Measurements from ENCODE around the gene CKM. TPM values are rescaled to one million over a fixed set of nuclear protein-coding genes. Genes with fewer than 3 reads are reported as not detected.
A peak's percentile ranks its signal among the peaks of the same experiment; 100 is the strongest.

Gene CKM
- total and polyA plus RNA-seq, 4 donors = 0.76 to 3.4 (median 0.96) TPM

DNA sequence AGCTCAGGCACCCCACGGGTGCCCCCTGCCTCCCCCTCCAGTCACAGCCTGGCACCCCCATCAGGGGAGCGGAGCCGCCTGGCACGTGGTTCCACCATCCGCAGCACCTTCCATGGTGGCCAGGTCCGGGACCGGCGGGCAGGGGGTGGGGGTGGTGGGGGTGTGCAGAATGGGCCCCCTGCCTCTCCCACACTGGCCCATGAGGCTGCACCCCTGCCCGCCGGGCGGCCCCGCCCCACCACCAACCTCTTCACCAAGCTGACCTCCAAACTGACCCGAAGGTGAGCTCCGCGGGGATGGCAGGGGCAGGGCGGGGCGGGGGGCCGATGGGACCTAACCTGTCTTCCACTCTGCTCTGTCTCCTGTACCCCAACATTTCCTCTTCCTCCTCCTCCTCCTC is 25.0 kb downstream of the CKM start:
- H3K4me3 ChIP-seq (ENCODE audit: low read depth, low read length) = no peak overlapping the region
- no peak overlapping the region for H3K27ac ChIP-seq (ENCODE audit: low read depth, low read length)
- H3K36me3 ChIP-seq (ENCODE audit: control insufficient read depth, insufficient read depth, low read length) = peaks cover 80% of the 10 kb centered on the region
- DNase-seq (ENCODE audit: low read depth in 4 of 6, low spot score in 6 of 6) = no peak
- no peaks in the 10 kb centered on the region for H3K4me1 ChIP-seq (ENCODE audit: control insufficient read depth, insufficient read depth, low read length)
- no peaks in the 10 kb centered on the region for H3K27me3 ChIP-seq (ENCODE audit: control insufficient read depth, insufficient read depth, low read length)
- 92% methylated on average over 10 of the region's 18 CpGs for WGBS (ENCODE audit: insufficient coverage)
- H3K9me3 ChIP-seq (ENCODE audit: control insufficient read depth, insufficient read depth, low read length) = peaks cover 8% of the 10 kb centered on the region

DNA sequence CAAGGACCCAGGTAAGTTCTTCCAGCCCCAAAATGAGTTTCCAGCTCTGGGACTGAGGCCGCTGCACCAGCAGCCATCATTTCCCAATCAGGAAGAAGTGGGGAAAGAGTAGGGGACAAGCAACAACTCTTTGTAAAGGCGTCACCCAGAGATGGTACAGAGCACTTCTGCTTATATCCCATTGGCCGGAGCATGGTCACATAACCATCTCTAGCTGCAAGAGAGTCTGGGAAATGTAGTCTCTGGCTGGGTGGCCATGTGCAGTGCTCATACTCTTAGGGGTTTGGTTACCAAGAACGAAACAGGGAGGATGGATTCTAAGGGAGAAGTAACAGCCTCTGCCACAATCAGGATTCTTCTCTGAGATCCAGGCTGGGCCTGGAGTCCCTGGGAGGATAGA is 26.3 kb downstream of the CKM start:
- H3K27me3 ChIP-seq (ENCODE audit: control insufficient read depth, insufficient read depth, low read length) = no peaks in the 10 kb centered on the region
- DNase-seq (ENCODE audit: low read depth in 4 of 6, low spot score in 6 of 6) = no peak
- peaks cover 8% of the 10 kb centered on the region for H3K9me3 ChIP-seq (ENCODE audit: control insufficient read depth, insufficient read depth, low read length)
- no peaks in the 10 kb centered on the region for H3K4me1 ChIP-seq (ENCODE audit: control insufficient read depth, insufficient read depth, low read length)
- H3K4me3 ChIP-seq (ENCODE audit: low read depth, low read length) = no peak overlapping the region
- H3K36me3 ChIP-seq (ENCODE audit: control insufficient read depth, insufficient read depth, low read length) = peaks cover 76% of the 10 kb centered on the region
- no peak overlapping the region for H3K27ac ChIP-seq (ENCODE audit: low read depth, low read length)
- 92% methylated on average over 3 of the region's 4 CpGs for WGBS (ENCODE audit: insufficient coverage)

DNA sequence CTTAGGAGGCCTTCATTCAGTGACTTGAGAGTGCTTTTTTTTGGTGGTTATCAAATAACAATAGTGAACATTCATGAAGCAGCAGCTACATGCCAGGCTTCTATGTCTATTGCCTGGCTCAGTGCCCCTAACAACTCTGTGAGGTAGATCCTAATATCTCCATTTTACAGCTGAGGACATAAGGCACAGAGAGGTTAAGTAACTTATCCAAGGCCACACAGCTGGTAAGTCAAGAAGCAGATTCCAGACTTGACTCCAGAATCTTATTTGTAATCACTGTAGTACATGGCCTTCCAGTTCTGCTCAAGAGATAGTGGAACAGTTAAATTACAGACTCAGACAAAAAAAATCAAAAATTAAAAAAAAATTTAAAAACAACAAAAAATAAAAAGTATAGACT is 26.8 kb downstream of the CKM start:
- Histone ChIP-seq H3K27me3 (ENCODE audit: control insufficient read depth, insufficient read depth, low read length) (no peaks in the 10 kb centered on the region), H3K4me3 (ENCODE audit: low read depth, low read length) (no peak overlapping the region), H3K27ac (ENCODE audit: low read depth, low read length) (no peak overlapping the region), H3K36me3 (ENCODE audit: control insufficient read depth, insufficient read depth, low read length) (peaks cover 78% of the 10 kb centered on the region), H3K9me3 (ENCODE audit: control insufficient read depth, insufficient read depth, low read length) (peaks cover 8% of the 10 kb centered on the region), H3K4me1 (ENCODE audit: control insufficient read depth, insufficient read depth, low read length) (no peaks in the 10 kb centered on the region)
- DNase-seq (ENCODE audit: low read depth in 4 of 6, low spot score in 6 of 6) = no peak

DNA sequence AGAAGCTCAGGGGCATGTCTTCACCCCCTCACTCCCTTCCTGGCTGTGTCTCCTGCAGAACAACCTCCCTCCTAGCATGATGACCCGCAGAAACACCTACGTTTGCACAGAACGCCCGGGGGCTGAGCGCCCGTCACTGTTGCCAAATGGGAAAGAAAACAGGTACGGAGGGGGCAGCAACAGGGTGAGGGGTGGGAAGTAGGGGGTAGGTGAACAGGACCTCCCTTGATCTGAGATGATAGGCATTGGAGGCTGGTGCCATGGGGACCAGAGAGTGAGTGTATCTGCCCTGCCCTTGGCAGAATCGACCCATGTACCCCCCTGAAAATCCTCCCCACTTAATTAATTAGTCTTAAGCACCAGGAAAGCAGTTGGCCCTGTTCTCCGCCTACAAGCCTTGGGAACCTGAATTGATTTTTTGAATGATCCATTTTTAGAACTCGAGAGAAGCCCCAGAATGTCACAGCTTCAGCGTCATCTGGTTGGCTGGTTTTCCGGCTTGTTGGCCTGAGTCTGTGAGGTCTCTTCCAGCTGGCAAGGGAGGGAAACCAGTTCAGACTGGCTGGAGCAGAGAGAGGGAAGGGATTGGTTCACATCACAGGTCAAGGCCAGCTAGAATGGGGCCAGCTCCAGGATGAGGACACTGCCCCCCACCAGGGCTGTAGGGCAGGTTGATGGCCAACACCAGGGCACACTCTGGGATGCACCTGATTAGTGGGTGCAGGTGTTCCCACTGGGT is 28.2 kb downstream of the CKM start:
- DNase-seq (ENCODE audit: low read depth in 4 of 6, low spot score in 6 of 6) = peak in 2 of 6 donors; percentile 8 to 50
- H3K9me3 ChIP-seq (ENCODE audit: control insufficient read depth, insufficient read depth, low read length) = peaks cover 8% of the 10 kb centered on the region
- H3K27me3 ChIP-seq (ENCODE audit: control insufficient read depth, insufficient read depth, low read length) = no peaks in the 10 kb centered on the region
- no peak overlapping the region for H3K4me3 ChIP-seq (ENCODE audit: low read depth, low read length)
- H3K36me3 ChIP-seq (ENCODE audit: control insufficient read depth, insufficient read depth, low read length) = peaks cover 81% of the 10 kb centered on the region
- 75% methylated on average over 6 of the region's 12 CpGs for WGBS (ENCODE audit: insufficient coverage)
- H3K4me1 ChIP-seq (ENCODE audit: control insufficient read depth, insufficient read depth, low read length) = no peaks in the 10 kb centered on the region
- no peak overlapping the region for H3K27ac ChIP-seq (ENCODE audit: low read depth, low read length)

DNA sequence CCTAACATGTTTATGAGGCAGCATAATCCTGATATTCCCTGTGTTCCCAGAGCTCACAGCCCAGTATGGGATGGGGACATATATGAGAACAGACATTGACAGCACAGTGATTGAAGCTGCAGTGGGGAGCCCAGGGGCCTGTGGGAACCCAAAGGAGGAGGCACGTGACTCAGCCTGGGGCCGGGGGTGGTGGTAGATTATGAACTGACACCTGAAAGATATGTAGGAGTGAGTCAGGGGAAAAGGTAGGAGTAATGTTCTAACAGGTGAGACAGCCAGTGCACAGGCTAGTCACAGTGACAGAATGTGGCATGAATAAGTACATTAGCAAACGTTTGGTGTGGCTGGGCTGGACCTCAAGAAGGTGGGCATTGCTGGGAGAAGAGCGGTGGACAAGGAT is 29.0 kb downstream of the CKM start:
- Histone ChIP-seq H3K4me1 (ENCODE audit: control insufficient read depth, insufficient read depth, low read length) (no peaks in the 10 kb centered on the region), H3K27me3 (ENCODE audit: control insufficient read depth, insufficient read depth, low read length) (no peaks in the 10 kb centered on the region), H3K4me3 (ENCODE audit: low read depth, low read length) (no peak overlapping the region), H3K36me3 (ENCODE audit: control insufficient read depth, insufficient read depth, low read length) (peaks cover 81% of the 10 kb centered on the region), H3K27ac (ENCODE audit: low read depth, low read length) (no peak overlapping the region), H3K9me3 (ENCODE audit: control insufficient read depth, insufficient read depth, low read length) (peaks cover 8% of the 10 kb centered on the region)
- 90% methylated on average over 4 of the region's 4 CpGs for WGBS (ENCODE audit: insufficient coverage)
- DNase-seq (ENCODE audit: low read depth in 4 of 6, low spot score in 6 of 6) = no peak

DNA sequence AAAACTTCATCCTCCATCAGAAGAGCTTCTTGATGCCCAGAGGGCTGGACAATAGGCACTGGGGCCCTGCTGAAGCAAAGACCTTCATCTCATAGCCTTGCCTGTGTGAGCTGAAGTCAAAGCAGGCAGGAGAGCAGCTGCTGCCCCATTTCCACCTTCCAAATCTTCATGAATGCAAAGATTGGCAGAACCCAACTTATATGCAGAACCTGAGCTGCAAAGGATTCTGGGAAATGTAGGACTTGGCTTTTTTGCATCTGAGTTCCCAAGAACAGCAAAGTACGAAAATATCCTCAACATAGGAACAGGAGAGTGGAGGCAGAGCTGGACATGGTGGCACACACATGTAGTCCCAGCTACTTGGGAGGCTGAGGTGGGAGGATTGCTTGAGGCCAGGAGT is 30.8 kb downstream of the CKM start:
- no peak overlapping the region for H3K4me3 ChIP-seq (ENCODE audit: low read depth, low read length)
- peaks cover 82% of the 10 kb centered on the region for H3K36me3 ChIP-seq (ENCODE audit: control insufficient read depth, insufficient read depth, low read length)
- WGBS (ENCODE audit: insufficient coverage) = 100% methylated on average over 1 of the region's 1 CpG
- H3K27me3 ChIP-seq (ENCODE audit: control insufficient read depth, insufficient read depth, low read length) = no peaks in the 10 kb centered on the region
- H3K27ac ChIP-seq (ENCODE audit: low read depth, low read length) = no peak overlapping the region
- DNase-seq (ENCODE audit: low read depth in 4 of 6, low spot score in 6 of 6) = no peak
- no peaks in the 10 kb centered on the region for H3K4me1 ChIP-seq (ENCODE audit: control insufficient read depth, insufficient read depth, low read length)
- H3K9me3 ChIP-seq (ENCODE audit: control insufficient read depth, insufficient read depth, low read length) = peaks cover 8% of the 10 kb centered on the region

DNA sequence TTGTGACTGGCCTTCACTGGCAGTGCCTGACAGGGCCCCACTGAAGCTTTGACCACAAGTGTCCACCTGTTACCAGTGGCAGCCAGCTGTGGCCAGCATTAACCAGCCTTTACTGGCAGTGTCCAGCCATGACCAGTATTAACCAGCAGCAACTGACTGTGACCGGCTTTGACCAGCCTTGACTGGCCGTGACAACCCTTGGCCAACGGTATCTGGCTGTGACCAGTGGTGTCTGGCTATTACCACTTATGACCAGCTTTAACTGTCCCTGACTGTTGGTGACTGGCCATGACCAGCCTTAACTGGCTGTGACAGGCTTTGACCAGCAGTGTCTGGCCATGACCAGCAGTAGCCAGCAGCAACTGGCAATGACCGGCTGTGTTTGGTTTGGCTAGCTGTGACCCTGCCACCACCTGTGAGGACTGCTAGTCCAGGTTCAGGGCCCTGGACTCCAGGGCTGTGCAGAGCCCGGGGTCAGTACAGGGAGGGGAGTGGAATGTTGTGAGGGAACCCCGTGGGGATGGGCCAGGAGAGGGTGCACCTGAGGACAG is 32.2 kb downstream of the CKM start:
- no peak for DNase-seq (ENCODE audit: low read depth in 4 of 6, low spot score in 6 of 6)
- 100% methylated on average over 6 of the region's 6 CpGs for WGBS (ENCODE audit: insufficient coverage)
- H3K27me3 ChIP-seq (ENCODE audit: control insufficient read depth, insufficient read depth, low read length) = no peaks in the 10 kb centered on the region
- H3K27ac ChIP-seq (ENCODE audit: low read depth, low read length) = no peak overlapping the region
- H3K4me3 ChIP-seq (ENCODE audit: low read depth, low read length) = no peak overlapping the region
- peaks cover 78% of the 10 kb centered on the region for H3K36me3 ChIP-seq (ENCODE audit: control insufficient read depth, insufficient read depth, low read length)
- peaks cover 8% of the 10 kb centered on the region for H3K9me3 ChIP-seq (ENCODE audit: control insufficient read depth, insufficient read depth, low read length)
- no peaks in the 10 kb centered on the region for H3K4me1 ChIP-seq (ENCODE audit: control insufficient read depth, insufficient read depth, low read length)

DNA sequence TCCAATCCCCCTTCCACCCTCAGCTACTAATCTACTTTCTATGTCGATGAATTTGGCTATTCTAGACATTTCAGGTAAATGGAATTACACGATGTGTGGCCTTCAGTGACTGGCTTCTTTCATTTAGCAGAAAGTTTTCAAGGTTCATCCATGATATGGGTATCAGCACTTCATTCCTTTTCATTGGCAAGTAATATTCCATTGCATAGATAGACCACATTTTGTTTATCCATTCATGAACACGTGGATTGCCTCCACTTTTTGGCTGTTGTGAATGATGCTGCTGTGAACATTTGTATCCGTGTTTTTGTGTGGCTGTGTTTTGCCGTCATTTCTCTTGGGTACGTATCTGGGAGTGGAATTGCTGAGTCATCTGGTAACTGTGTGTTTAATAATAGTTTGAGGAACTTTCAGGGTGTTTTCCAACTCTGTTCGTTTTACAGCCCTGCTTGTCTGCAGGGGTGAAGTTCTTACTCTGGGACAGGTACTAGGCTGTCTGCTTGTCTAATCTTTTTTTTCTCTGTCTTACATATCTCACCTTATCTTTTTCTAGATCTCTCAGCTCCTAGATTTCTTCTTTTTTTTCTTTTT is 39.1 kb downstream of the CKM start:
- no peak overlapping the region for H3K27ac ChIP-seq (ENCODE audit: low read depth, low read length)
- no peaks in the 10 kb centered on the region for H3K9me3 ChIP-seq (ENCODE audit: control insufficient read depth, insufficient read depth, low read length)
- WGBS (ENCODE audit: insufficient coverage) = 63% methylated on average over 3 of the region's 7 CpGs
- no peak overlapping the region for H3K4me3 ChIP-seq (ENCODE audit: low read depth, low read length)
- no peaks in the 10 kb centered on the region for H3K27me3 ChIP-seq (ENCODE audit: control insufficient read depth, insufficient read depth, low read length)
- H3K36me3 ChIP-seq (ENCODE audit: control insufficient read depth, insufficient read depth, low read length) = peaks cover 85% of the 10 kb centered on the region
- H3K4me1 ChIP-seq (ENCODE audit: control insufficient read depth, insufficient read depth, low read length) = no peaks in the 10 kb centered on the region
- no peak for DNase-seq (ENCODE audit: low read depth in 4 of 6, low spot score in 6 of 6)

DNA sequence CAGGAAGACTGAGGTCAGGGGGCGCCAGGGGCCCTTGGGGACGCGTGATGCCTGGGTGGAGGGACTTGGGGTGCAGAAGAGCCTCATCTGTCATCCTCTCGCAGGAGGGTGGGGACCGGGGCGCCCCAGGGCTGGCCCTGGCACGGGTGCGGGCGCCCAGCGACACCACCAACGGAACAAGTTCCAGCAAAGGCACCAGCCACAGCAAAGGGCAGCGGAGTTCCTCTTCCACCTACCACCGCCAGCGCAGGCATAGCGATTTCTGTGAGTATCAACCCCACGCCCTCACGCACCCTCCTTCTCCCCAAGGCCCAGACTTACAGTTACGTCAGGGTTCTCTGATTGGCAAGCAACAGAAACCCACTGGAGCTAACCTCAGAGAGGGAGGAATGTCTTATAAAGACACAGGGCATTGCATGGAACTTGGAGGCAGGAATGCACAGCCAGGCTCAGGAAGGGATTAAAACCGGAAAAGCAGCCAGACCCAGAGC is 42.2 kb downstream of the CKM start:
- 92% methylated on average over 13 of the region's 19 CpGs for WGBS (ENCODE audit: insufficient coverage)
- Histone ChIP-seq H3K9me3 (ENCODE audit: control insufficient read depth, insufficient read depth, low read length) (no peaks in the 10 kb centered on the region), H3K27me3 (ENCODE audit: control insufficient read depth, insufficient read depth, low read length) (no peaks in the 10 kb centered on the region), H3K4me1 (ENCODE audit: control insufficient read depth, insufficient read depth, low read length) (peaks cover 2% of the 10 kb centered on the region), H3K36me3 (ENCODE audit: control insufficient read depth, insufficient read depth, low read length) (peaks cover 93% of the 10 kb centered on the region), H3K27ac (ENCODE audit: low read depth, low read length) (no peak overlapping the region), H3K4me3 (ENCODE audit: low read depth, low read length) (no peak overlapping the region)
- no peak for DNase-seq (ENCODE audit: low read depth in 4 of 6, low spot score in 6 of 6)

Data from spinal cord (tissue), 10 donors.